ENCODE data around the gene TTPAL.

Gene TTPAL

DNA sequence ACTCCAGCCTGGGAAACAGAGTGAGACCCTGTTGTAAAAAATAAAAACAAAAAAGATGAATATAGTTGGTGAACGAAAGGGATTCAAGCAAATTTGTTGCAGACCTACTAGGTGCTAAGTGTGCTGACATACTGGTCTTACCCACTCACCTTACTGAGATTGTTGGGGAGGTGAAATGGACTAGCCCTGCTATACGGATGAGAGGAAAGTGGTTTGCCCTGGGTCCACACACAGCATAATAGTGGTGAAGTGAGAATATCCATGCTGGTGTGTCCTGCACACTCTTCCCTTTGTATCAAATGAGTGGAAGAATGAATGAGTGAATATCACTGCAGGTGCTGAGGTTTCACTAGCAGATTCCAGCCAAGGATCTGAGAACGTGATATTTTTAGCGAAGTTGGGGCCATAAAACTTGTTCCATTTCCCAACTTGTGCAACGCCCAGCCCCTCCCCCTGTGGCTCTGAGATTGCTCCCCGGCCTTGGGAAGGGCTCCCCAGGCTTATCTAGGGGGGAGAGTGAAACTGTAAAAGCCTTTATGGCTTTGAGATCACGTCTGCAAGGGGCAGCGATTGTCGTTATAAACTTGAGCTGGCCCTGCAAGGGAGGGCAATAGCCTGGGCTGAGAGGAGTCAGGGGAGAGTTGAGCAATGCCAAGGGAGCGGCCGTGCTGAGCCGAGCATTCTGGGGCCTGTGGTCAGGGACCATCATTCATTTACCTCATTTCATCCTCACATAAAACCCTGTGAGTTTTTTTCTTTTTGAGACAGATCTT lies 33.2 kb upstream of the TTPAL start:
- no peak for DNase-seq (ENCODE audit: low read depth)

DNA sequence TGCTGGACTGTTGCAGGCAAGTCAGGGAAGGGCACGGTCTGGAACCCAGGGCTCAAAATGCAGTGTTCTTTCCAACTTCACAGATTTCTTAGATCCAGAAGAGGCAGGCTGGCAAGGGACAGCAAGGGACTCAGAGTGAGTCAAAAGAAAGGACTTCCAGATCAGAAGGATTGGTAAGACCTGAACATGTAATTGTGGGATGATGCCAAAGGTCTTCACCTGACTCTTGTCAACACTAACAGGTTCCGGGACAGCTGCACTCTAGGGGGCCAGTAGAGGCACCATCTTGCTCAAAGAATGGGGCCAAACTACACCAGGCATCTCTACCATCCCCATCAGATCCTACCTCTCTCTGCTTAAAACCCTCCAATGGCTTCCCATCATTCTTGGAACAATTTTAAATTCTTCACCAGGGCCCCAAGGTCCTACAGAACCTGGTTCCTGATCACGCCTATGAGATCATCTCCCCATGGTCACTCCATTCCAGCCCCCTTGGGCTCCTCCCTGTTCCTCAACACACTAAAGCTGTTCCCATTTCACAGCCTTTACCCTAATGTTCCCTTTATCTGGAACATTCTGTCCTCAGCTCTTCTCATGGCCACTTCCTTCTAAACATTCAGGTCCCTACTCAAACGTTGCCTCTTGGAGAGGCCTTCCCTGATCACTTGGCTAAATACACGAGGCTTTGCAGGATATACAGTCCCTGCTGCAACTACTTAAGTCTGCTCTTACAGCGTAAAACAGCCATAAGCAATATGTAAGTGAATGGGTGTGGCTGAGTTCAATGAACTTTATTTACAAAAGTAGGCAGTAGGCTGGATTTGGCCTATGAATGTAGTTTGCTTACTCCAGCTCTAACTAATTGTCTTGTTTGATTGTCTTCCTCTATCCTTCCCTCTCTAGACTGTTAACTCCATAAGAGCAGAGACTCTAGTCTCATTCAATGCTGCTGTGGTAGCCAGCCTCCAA lies 29.6 kb upstream of the TTPAL start:
- no peak for DNase-seq (ENCODE audit: low read depth)

DNA sequence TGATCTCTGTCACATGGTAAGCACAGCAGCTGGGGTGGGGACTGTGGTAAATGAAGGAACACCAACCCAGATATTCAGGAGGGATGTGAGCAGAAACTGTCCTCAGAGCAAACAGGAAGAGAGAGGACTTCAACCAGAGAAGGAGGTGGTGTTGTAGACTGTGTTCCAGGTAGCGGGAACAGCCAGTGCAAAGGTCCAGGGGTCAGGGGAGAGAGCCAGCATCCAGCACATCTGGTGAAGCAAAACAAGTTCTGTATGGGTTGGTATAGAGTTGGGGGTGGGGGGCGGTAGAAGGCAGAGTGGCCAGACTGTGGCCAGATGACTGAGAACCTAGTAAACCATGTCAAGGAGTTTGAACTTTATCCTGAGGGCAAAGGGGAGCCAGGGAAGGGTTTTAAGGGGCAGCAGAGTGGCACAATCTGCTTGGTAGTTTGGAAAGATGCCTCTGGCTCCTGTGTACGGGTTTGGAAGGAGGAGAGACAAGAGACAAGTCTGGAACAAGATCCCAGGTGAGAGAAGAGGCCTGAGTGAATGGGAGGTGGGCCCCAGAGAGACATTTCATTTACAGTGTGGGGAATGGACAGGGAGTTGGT lies 27.8 kb upstream of the TTPAL start:
- no peak for DNase-seq (ENCODE audit: low read depth)

- no peak for DNase-seq (ENCODE audit: low read depth)
Measured at GRCh38 chr20:44448753-44449546, 26.7 kb upstream of the TTPAL start.

DNA sequence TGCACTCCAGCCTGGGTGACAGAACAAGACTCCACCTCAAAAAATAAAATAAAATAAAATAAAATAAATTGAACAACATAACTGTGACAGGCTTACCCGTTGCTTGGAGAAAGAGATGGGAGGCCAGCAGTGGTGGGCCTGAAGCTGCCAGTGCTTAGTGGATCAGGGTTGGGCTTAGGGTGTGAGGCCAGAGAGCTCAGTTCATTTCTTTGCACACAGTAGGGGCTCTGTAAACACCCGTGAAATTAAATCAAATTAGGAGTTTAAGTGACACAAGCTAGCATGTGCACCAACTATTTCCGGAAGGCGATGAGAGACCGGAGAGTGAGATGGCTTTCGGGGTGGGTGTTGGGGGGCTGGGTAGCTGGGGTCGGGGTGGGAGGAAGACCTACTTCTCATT lies 25.8 kb upstream of the TTPAL start:
- DNase-seq (ENCODE audit: low read depth) = no peak

DNA sequence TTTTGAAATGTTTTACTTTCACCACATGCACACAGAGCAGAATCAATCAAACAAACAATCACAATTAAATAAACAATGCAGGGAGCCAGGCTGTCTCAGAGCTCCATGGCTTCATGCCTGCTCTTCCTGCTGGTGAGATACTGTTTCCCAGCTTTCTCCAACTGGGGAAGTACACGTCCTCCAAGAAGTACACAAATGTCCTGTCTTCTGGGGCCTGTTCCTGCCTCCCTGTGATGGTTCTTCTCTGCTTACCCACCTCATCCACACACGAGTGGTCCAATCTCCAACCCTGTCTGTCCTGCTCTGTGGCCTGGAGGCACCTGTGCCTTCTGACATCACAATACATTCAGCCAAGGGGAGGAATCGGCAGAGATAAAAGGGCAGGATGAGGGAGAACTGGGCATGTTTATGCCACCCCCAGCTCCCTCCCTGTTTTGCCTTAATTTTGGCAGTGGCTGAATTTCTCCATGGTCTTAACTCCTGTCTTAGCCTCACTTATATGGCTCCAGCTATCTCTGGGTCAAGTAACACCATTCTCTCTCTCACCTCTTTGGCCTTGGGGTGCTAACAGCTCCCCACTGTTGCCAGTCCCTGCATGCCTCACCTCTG lies 25.3 kb upstream of the TTPAL start:
- no peak for DNase-seq (ENCODE audit: low read depth)

DNA sequence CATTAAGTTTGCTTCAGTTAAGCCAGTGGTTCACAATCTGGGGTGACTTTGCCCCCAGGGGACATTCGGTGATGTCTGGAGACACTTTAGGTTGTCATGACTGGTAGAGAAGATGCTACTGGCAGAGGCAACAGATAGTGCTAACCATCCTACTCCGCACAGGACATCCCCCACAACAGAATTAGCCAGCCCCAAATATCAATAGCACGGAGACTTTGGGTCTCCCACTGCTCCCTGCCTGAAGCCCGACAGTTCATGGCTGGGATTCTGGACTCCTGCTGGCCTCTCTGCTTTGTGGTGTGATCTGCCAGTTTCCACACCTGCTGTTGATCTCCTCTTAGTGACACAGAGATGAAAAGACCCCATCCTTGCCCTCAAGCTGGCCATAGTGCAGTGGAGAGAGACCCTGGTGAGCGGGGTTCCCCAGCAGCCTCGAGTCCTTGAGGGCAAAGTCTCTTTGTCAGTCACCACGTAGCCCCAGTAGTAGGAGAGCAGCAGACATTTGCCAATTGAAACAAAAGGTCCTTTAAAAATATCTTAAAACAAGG lies 24.7 kb upstream of the TTPAL start:
- no peak for DNase-seq (ENCODE audit: low read depth)

DNA sequence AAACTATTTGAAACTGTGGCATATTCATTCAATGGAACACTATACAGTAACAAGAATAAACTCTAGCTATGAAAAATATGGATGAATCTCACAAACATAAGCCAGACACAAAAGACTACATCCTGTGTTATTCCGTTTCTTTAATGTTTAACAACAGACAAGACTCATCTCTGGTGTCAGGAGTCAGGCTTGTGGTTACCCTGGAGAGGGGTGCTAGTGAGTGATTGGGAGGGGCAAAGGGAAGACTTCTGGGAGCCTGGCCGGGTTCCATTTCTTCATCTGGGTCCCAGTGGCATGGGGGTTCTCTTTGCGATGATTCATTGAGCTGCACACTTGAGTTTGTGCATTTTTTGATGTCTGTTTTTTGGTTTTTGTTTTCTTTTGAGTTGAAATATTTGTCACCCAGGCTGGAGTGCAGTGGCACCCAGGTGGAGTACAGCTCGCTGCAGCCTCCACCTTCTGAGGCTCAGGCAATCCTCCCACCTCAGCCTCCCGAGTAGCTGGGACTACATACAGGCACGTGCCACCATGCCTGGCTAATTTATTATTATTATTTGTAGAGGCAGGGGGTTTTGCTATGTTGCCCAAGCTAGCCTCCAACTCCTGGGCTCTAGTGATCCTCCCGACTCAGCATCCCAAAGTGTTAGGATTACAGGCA lies 21.2 kb upstream of the TTPAL start:
- DNase-seq (ENCODE audit: low read depth) = no peak

DNA sequence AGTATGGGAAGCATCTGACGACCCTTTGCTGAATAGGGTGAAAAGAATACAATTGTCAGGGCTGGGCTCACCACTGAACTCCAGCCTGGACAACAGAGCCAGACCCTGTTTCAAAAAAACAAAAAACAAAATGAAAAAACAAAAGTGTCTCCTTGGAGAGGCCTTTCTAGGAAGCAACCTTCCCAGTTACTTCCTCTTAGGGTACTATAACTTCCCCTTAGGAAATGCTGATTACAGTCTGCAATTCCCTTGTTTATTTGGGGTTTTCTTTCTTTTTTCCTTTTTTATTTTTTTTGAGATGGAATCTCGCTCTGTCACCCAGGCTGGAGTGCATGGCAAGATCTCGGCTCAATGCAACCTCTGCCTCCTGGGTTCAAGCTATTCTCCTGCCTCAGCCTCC lies 20.5 kb upstream of the TTPAL start:
- no peak for DNase-seq (ENCODE audit: low read depth)

- DNase-seq (ENCODE audit: low read depth) = no peak
Measured at GRCh38 chr20:44456611-44457010, 19.1 kb upstream of the TTPAL start.

DNA sequence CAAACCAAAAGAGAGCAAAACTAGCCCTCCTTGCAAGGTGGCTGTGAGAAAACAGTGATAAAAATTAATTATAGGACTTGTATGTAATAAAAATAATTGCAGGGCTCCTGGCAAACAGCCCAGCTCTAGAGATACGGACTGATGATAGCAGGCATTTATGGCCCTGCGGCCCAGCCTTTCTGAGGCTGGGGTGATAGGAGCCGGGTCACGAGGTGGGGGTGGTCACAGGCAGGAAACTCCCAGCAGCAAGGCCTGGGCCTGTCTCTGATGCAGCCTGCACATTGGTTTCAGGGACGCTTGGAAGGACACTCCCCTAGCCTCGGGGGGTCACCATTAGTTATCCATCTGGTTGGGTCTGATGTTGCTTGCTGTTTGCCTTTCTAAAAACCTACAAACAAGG lies 18.7 kb upstream of the TTPAL start:
- no peak for DNase-seq (ENCODE audit: low read depth)

DNA sequence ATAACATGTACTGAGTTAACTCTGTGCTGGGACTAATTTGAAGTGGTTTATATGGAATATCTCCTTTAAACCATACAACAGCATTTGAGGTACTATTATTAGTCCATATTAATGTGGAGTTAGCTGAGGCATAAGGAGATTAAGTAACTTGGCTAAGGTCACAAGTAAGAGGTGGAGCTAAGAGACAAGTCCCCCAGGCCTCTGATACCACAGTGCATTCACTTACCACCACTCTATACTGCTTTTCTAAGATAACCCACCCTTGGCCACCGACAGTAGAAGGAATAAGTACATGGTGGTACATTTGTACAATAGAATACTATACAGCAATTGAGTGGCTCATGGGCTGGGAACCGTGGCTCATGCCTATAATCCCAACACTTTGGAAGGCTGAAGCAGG lies 16.4 kb upstream of the TTPAL start:
- DNase-seq (ENCODE audit: low read depth) = no peak

DNA sequence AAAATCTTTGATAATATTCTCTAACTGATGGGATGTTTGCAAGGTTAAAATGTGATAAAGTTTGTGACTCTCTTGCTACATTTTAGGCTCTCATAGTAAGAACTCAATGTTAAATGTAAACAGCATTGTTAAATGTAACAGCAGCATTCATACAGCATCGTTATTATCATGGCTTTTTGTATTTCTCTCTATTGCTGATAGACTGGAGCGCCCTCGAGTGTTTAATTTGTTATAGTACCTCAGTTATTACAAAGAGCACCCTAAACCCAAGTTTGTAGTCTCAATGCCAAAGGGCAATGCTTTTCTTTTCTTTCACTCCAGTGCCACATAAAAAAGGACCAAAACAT lies 14.9 kb upstream of the TTPAL start:
- no peak for DNase-seq (ENCODE audit: low read depth)

DNA sequence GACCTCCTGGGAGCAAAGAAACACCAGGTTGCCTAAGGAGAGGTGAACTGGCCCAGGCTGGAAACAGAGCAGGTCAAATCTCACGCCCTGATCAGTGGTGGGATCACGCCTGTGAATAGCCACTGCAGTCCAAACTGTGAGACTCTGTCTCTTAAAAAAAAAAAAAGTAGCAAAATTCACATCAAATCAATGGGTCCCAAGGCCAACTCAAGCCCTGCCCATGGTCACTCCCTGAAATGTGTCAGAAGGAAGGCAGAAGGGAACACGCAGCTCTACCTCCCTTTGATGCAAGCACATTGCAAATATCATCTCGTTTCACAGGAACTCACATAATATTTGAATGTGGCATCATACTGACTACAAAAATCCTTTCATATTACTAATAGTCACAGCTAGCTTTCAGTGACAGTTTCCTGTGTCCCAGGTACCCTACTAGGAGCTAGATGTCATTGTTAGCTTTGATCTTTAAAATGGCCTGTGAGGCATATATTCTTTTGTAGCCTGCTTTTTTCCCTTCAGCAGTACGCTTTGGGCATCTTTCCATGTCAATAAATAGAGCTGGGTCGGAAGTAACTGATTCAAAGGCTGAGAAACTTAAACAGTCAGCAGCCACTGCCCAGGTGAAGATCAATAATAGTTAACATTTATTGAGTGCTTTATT lies 14.4 kb upstream of the TTPAL start:
- DNase-seq (ENCODE audit: low read depth) = no peak

GRCh38 chr20:44461803-44462174 lies 13.9 kb upstream of the TTPAL start:
- no peak for DNase-seq (ENCODE audit: low read depth)

- no peak for DNase-seq (ENCODE audit: low read depth)
Measured at GRCh38 chr20:44463466-44463865, 12.2 kb upstream of the TTPAL start.

DNA sequence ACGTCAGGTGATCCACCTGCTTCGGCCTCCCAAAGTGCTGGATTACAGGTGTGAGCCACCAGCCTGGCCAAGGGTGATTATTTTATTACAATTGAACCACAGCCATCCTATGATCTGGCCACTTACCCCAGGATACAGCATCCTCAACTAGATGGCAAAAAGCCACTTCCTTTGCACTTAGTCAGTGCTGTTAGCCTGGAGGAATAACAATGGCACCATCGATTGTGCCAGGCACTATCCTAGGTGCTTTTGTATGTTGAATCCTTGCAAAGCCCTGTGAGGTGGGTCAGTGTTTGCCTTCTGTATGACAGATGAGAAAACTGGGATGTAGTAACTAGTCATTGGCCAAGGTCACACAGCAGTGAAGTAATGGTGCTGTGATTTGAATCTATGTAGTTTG lies 11.2 kb upstream of the TTPAL start:
- DNase-seq (ENCODE audit: low read depth) = no peak

GRCh38 chr20:44465001-44465560 lies 10.6 kb upstream of the TTPAL start:
- no peak for DNase-seq (ENCODE audit: low read depth)

DNA sequence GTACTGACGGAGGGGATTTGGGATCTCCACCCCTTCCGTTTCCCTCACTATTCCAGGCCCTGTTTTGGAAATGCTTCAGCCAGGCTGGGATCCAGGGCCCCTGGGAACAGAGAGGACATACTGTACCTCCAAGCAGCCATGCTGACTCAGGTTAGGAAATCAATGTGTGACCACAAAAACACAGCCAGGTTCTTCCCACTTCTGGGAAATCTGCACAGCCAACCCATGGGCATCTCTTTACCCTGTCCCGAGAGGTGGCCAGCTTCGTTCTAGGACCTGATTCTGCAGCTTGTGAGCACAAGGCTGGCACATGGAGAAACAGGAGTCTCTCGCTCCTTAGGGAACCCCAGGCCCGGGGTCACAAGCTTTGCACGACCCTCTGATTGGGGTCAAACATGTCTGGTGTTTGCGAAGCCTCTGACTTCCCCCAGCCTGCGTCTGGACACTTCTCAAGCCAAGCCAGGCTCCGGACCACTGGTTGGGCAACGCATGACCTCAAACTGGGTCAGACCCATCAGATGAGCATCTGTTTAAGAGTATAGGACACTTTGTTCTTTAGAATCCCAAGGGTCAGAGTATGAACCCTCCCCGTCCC lies 8.3 kb upstream of the TTPAL start:
- no peak for DNase-seq (ENCODE audit: low read depth)

Data from stimulated activated CD8-positive, alpha-beta memory T cell treated with anti-CD3 and anti-CD28 coated beads, Interleukin-4, amount 100 ng/mL, for 24 hours (primary cell).